IMR-90 (cell line): ENCODE data around the gene IRAK2. TPM values are rescaled to one million over a fixed set of nuclear protein-coding genes. Genes with fewer than 3 reads are reported as not detected.

ENCODE experiments used
- ATAC-seq: fragments of 200-7000 bp; cut with Tn5 transposase; 2 replicates; pipeline ENCODE4 v1.9.1; 2020; ENCODE audit warnings: low read depth, mild to moderate bottlenecking, moderate library complexity
- BruUV-seq: library from RNA; stranded (reverse); fragments of 400-500 nt; replicated peaks from 2 replicates; lab custom pipeline; 2021; lab: Mats Ljungman, UMichigan
- CTCF ChIA-PET: fragments of 300-600 bp; formaldehyde crosslinking; extraction: SDS; loops from one replicate; lab custom pipeline; 2021; ENCODE audit warnings: antibody characterized with exemption; lab: Yijun Ruan, JAX
- POLR2A ChIA-PET: fragments of 300-600 bp; sonication (Branson Sonifier 250); formaldehyde crosslinking; loops from one replicate; lab custom pipeline; 2022; ENCODE audit warnings: antibody characterized with exemption; ENCODE audit not compliant: unreplicated experiment; lab: Charles Lee
- DNase-seq: peaks from one replicate; pipeline ENCODE4 v3.0.0; 2013
- H2AFZ ChIP-seq: replicated peaks from 2 replicates; pipeline ENCODE3; 2013; ENCODE audit warnings: low read length, mild to moderate bottlenecking; ENCODE audit not compliant: poor library complexity
- H2AK5ac ChIP-seq: 2 replicates; pipeline ENCODE4 v1.6.1; 2013; ENCODE audit warnings: low read depth, low read length, inconsistent platforms
- H2AK9ac ChIP-seq: replicated peaks from 2 replicates; pipeline ENCODE3; 2013; ENCODE audit warnings: mild to moderate bottlenecking, low read depth, low read length, moderate library complexity; ENCODE audit not compliant: poor library complexity
- H2BK120ac ChIP-seq: 2 replicates; pipeline ENCODE4 v1.6.1; 2013; ENCODE audit warnings: low read depth, low read length, inconsistent platforms
- H2BK15ac ChIP-seq: 3 replicates; pipeline ENCODE4 v1.6.1; 2013; ENCODE audit warnings: low read depth, low read length, inconsistent platforms
- H2BK20ac ChIP-seq: 2 replicates; pipeline ENCODE4 v1.6.1; 2013; ENCODE audit warnings: low read depth, mild to moderate bottlenecking, inconsistent platforms, low read length, moderate library complexity
- H2BK5ac ChIP-seq: 2 replicates; pipeline ENCODE4 v1.6.1; 2013; ENCODE audit warnings: mild to moderate bottlenecking, low read depth, low read length, inconsistent platforms; ENCODE audit not compliant: poor library complexity, severe bottlenecking
- H3K14ac ChIP-seq: replicated peaks from 2 replicates; pipeline ENCODE4 v1.6.1; 2013; ENCODE audit warnings: low read depth, low read length, inconsistent platforms
- H3K18ac ChIP-seq: 2 replicates; pipeline ENCODE4 v1.6.1; 2013; ENCODE audit warnings: low read depth, low read length, control low read depth
- H3K23ac ChIP-seq: 2 replicates; pipeline ENCODE4 v1.6.1; 2013; ENCODE audit warnings: low read depth, low read length, inconsistent platforms
- H3K27ac ChIP-seq: 2 replicates; pipeline ENCODE4 v1.5.1; 2013; ENCODE audit warnings: mild to moderate bottlenecking, control low read depth, low read length; ENCODE audit not compliant: insufficient read depth
- H3K27me3 ChIP-seq: 2 replicates; pipeline ENCODE4 v1.6.1; 2013; ENCODE audit warnings: low read length; ENCODE audit not compliant: control insufficient read depth, insufficient read depth
- H3K36me3 ChIP-seq: 2 replicates; pipeline ENCODE4 v1.6.1; 2013; ENCODE audit warnings: low read length, mixed read lengths; ENCODE audit not compliant: control insufficient read depth, insufficient read depth
- H3K4ac ChIP-seq: 2 replicates; pipeline ENCODE4 v1.6.1; 2013; ENCODE audit warnings: low read depth, low read length, inconsistent platforms
- H3K4me1 ChIP-seq: 2 replicates; pipeline ENCODE4 v1.6.1; 2013; ENCODE audit warnings: low read length, mixed read lengths; ENCODE audit not compliant: control insufficient read depth, insufficient read depth
- H3K4me2 ChIP-seq: 2 replicates; pipeline ENCODE4 v1.6.1; 2013; ENCODE audit warnings: low read depth, mild to moderate bottlenecking, control low read depth, low read length, moderate library complexity
- H3K4me3 ChIP-seq: 2 replicates; pipeline ENCODE4 v1.5.1; 2013; ENCODE audit warnings: low read depth, mild to moderate bottlenecking, control low read depth, low read length, moderate library complexity; ENCODE audit not compliant: insufficient read depth
- H3K56ac ChIP-seq: 2 replicates; pipeline ENCODE4 v1.6.1; 2013; ENCODE audit warnings: low read length, inconsistent platforms; ENCODE audit not compliant: insufficient read depth; ENCODE audit errors: extremely low read depth
- H3K79me1 ChIP-seq, 2 experiments: 2 replicates each; pipeline ENCODE4 v1.6.1; 2013; ENCODE audit warnings: low read length in 2 of 2, inconsistent platforms in 1 of 2, low read depth in 1 of 2
- H3K9ac ChIP-seq: 2 replicates; pipeline ENCODE4 v1.6.1; 2013; ENCODE audit warnings: low read depth, low read length, control low read depth
- H3K9me1 ChIP-seq: 2 replicates; pipeline ENCODE4 v1.6.1; 2013; ENCODE audit warnings: low read length, inconsistent platforms; ENCODE audit not compliant: insufficient read depth
- H3K9me3 ChIP-seq: 2 replicates; pipeline ENCODE4 v1.6.1; 2013; ENCODE audit warnings: low read length; ENCODE audit not compliant: control insufficient read depth, insufficient read depth
- H4K20me1 ChIP-seq: 2 replicates; pipeline ENCODE4 v1.6.1; 2013; ENCODE audit warnings: low read length, inconsistent platforms; ENCODE audit not compliant: insufficient read depth
- H4K5ac ChIP-seq: 2 replicates; pipeline ENCODE4 v1.6.1; 2013; ENCODE audit warnings: mild to moderate bottlenecking, low read depth, low read length, control low read depth
- H4K8ac ChIP-seq, 2 experiments: 2 replicates each; pipeline ENCODE4 v1.6.1; 2013; ENCODE audit warnings: low read depth in 2 of 2, low read length in 2 of 2, control low read depth in 1 of 2, inconsistent platforms in 1 of 2
- H4K91ac ChIP-seq: 2 replicates; pipeline ENCODE4 v1.6.1; 2013; ENCODE audit warnings: low read depth, low read length, inconsistent platforms; ENCODE audit not compliant: insufficient read depth
- CHD1 ChIP-seq: IDR thresholded peaks from 2 replicates; pipeline ENCODE4 v1.6.1; 2012; ENCODE audit warnings: low read depth, low read length, improper control_type of control experiment
- CTCF ChIP-seq: conservative IDR thresholded peaks from 2 replicates; pipeline ENCODE4 v1.5.1; 2012; ENCODE audit warnings: mild to moderate bottlenecking, low read depth, low read length, improper control_type of control experiment
- MAFK ChIP-seq: IDR thresholded peaks from 2 replicates; pipeline ENCODE4 v1.6.1; 2012; ENCODE audit warnings: low read depth, low read length, improper control_type of control experiment
- WGBS, 2 experiments: methylation state at CpG; one replicate each; pipeline versions ENCODE4 v1.1.5 to v1.1.7; 2013; ENCODE audit warnings: missing lambda C conversion rate in 2 of 2; ENCODE audit not compliant: insufficient read length in 1 of 2; ENCODE audit errors: extremely low coverage in 2 of 2; 5-methylcytosine and 5-hydroxymethylcytosine counted together
- dilution Hi-C: fragments of 300-500 bp; cut with HindIII; formaldehyde crosslinking; loops from one replicate; pipeline ENCODE4 v1.14.3; 2018; ENCODE audit warnings: low sequenced_read_pairs; ENCODE audit not compliant: unreplicated experiment
- in situ Hi-C: fragments of 300-500 bp; cut with MboI; formaldehyde crosslinking; loops from 3 replicates; pipeline ENCODE4 v1.14.3; 2019; ENCODE audit warnings: low sequenced_read_pairs, inconsistent platforms, mixed read lengths
- intact Hi-C: fragments of 100-400 bp; cut with micrococcal nuclease; formaldehyde crosslinking; loops from 2 replicates; pipeline ENCODE4 v1.10.0; 2022
- polyA plus RNA-seq, 3 experiments: library from polyadenylated mRNA; depleted of rRNA; stranded (reverse); fragments of >200 nt; gene quantifications; 2 replicates each; pipeline ENCODE4 v1.2.3, GENCODE V29; 2012; ENCODE audit warnings: low replicate concordance in 1 of 3
- total RNA-seq: library from RNA; depleted of rRNA; stranded (reverse); fragments of >200 nt; gene quantifications from 2 replicates; pipeline ENCODE4 v1.2.3, GENCODE V29; 2012
- TF ChIP-seq, protein P1 (sequence below): fragments of 150-350 bp; IDR thresholded peaks from 2 replicates; pipeline ENCODE4 v1.6.1; 2017; ENCODE audit warnings: mild to moderate bottlenecking, antibody characterized with exemption, low read length, low read depth

IRAK2 gene
- total and polyA plus RNA-seq, 2 of the 4 experiments (the other 2 are of a cell fraction): 6.9 to 8.1 TPM

DNA sequence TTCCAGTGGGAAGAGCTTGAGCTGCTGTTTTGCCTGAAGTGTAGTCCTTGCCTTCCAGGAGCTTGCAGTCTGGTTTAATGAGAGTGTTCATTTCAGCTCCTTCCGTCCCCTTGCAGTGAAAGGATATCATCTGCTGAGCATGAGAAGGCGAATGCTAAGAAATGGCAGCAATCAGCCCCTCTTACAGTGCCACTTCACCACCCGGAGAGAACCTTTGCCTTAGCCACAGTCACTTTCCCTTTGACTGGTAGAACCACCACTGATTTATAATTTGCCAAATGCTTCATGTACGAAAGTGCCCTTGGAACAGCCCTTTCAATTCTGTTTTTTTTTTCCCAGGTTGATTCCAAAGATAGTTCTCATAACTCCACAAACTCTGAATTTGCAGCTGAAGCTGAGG lies 95.1 kb downstream of the IRAK2 start:
- H4K91ac ChIP-seq: no peak overlapping the region
- H4K5ac ChIP-seq: no peak overlapping the region
- H2AK5ac ChIP-seq: no peak overlapping the region
- no peaks in the 10 kb centered on the region for H3K27me3 ChIP-seq
- BruUV-seq: no TSS peak
- no peak overlapping the region for H3K4me2 ChIP-seq
- peaks cover 6% of the 10 kb centered on the region for H3K9me1 ChIP-seq
- H3K36me3 ChIP-seq: peaks cover 33% of the 10 kb centered on the region
- ATAC-seq (no peak), DNase-seq (no peak)
- no peak overlapping the region for H2BK15ac ChIP-seq
- H2BK20ac ChIP-seq: no peak overlapping the region
- H3K23ac ChIP-seq: no peak overlapping the region
- WGBS, 2 experiments: 70% methylated on average over 2 of the region's 4 CpGs; no CpG with 5 or more reads in 1 of the 2 experiments
- no peak overlapping the region for H2AK9ac ChIP-seq
- H3K18ac ChIP-seq: no peak overlapping the region
- H3K4ac ChIP-seq: no peak overlapping the region
- H4K20me1 ChIP-seq: peaks cover 13% of the 10 kb centered on the region
- no peak overlapping the region for H3K56ac ChIP-seq
- H2AFZ ChIP-seq: no peak overlapping the region
- ChIA-PET POLR2A (no interaction called here), CTCF (no interaction called here)
- H3K9me3 ChIP-seq: no peaks in the 10 kb centered on the region
- H4K8ac ChIP-seq: no peak overlapping the region
- in situ Hi-C loops: no loop called here
- H3K27ac ChIP-seq: no peak overlapping the region
- H2BK5ac ChIP-seq: no peak overlapping the region
- H3K4me3 ChIP-seq: no peak overlapping the region
- H3K14ac ChIP-seq: no peak overlapping the region
- peaks cover 20 to 64% of the 10 kb centered on the region in 2 experiments for H3K79me1 ChIP-seq
- H2BK120ac ChIP-seq: no peak overlapping the region
- dilution Hi-C loops: no loop called here
- intact Hi-C loops: no loop called here
- H3K9ac ChIP-seq: no peak overlapping the region
- peaks cover 5% of the 10 kb centered on the region; the same call in 1 of the 2 replicates for H3K4me1 ChIP-seq
- TF ChIP-seq, protein P1, sequence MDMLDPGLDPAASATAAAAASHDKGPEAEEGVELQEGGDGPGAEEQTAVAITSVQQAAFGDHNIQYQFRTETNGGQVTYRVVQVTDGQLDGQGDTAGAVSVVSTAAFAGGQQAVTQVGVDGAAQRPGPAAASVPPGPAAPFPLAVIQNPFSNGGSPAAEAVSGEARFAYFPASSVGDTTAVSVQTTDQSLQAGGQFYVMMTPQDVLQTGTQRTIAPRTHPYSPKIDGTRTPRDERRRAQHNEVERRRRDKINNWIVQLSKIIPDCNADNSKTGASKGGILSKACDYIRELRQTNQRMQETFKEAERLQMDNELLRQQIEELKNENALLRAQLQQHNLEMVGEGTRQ: no peak
- TF ChIP-seq CHD1 (no peak), CTCF (no peak), MAFK (no peak)
